Activated T-cell treated with anti-CD3 and anti-CD28 coated beads for 1 hour (primary cell): ENCODE data around the gene MLF1.

Experiments
- DNase-seq: peaks from one replicate; pipeline ENCODE4 v3.0.0-alpha.2; 2020; ENCODE audit warnings: low read depth

Gene MLF1

GRCh38 chr3:158574646-158575045 is 3.7 kb downstream of the MLF1 start:
- DNase-seq, result no peak

GRCh38 chr3:158590223-158590622 is 19.2 kb downstream of the MLF1 start:
- DNase-seq, result no peak

DNA sequence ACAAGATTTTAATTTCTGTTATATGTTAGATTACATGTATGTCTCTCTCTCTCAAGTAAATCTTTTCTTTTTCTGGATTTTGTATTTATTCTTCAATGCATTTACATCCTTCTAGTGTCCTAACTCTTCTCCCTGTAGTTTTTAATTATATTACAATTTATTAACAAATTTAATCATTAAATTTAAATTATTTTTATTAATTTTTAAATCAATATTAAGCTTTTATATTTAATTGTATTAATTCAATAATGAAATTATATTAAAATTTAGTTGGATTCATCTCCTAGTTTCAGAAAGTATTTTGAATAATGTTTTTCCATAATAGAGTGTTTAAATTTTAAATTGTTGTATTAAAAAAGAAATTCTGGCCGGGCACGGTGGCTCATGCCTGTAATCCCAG is 29.8 kb downstream of the MLF1 start:
- no peak for DNase-seq

DNA sequence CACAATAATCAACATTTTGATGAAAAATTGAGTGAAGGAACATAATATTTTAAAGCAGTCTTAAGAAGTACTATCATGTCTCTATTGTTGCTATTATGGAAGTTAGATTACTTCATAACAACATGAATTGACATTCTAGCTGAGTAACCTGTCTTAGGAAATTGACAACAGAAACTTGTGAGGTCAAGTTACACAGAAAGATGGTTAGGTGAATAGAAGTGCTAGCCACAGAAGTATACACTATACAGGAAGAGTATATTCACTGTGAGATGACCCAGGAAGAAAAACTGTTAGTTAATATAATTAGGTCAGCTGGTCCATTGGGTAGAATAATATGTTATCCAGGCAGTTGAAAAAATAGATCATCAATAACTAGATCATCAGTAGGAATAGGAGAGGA is 31.2 kb downstream of the MLF1 start:
- DNase-seq, result no peak

GRCh38 chr3:158617982-158618875 is 47.2 kb downstream of the MLF1 start:
- DNase-seq, result no peak

GRCh38 chr3:158625881-158626280 is 54.9 kb downstream of the MLF1 start:
- DNase-seq, result no peak

DNA sequence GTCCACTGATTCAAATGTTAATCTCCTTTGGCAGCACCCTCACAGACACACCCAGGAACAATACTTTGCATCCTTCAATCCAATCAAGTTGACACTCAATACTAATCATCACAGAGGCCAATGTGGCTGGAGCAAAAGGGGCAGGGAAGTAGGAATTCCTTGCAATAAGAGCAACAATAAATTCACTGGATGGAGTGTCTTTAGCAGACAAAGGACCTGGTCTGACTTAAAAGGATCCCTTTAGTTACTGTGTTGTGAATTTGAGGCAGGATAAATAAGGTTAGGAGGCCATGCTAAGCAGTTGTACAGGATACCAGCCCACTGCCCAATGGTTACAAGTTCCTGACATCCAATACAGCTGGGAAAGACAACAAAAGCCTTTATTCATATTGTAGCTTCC is 61.0 kb downstream of the MLF1 start:
- DNase-seq, result no peak

DNA sequence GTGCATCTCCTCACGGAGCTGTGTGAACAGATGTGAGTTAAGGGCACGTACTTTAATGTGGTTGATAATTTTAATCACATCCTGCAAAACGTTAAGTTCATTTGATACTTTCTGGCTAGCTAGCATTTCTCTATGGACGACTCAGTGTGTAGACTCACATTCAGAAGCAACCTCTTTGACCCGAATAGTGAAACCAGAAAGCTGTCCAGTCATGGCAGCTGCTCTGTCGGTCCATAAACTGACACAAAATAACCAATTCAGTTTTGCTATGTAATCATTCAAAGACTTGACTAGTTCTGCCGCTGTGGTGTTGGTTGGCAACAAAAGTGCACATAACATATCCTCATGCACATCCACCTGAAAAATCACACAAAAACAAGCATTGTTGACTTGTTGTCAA is 69.7 kb downstream of the MLF1 start:
- DNase-seq, result no peak

DNA sequence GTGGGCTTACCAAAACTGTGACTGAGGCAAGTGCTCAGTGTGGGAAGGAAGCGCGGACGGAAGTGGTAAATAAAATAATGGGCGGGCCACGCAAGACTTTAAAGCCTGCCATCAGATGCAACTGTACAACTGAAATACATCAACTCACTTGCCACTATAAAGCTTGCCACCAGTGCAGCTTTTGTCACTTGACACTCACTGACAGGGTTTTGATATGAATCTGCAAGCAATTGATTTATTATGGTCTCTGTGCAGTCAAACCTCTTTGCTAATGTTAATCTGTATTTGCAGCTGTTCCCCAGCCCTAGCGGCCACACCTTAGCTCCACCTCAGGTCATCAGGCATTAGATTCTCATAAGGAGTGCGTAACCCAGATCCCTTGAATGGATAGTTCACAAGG is 71.0 kb downstream of the MLF1 start:
- DNase-seq, result no peak

DNA sequence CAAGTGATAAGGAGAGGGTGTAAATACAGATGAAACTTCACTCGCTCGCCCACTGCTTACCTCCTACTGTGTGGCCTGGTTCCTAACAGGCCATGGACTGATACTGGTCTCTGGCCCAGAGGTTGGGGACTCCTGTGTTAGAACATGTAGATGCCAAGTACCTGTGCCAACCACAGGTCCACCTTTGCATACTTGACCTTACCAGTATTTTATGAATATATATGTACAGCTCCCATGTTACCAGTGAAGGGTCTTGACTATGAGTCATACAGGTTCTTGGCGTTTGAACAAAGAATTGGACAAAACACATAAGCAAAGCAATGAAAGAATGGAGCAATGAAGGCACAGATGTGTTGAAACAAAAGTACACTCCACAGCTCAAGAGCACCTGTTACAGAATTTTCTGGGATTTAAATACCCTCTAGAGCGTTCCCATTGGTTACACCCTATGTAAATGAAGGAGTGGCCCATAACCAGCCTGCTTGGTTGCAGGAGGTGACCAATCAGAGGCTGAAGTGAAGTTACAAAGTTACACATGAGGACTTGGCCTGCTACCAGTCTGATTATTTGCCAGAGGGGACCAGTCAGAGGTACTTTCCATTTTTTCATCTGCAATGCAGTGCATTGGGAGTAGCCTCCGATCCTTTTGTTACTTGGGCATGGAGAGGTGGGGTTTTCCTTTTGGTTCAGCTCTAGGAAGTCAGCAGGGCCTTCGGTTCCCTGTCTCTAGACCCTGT is 71.6 kb downstream of the MLF1 start:
- no peak for DNase-seq

DNA sequence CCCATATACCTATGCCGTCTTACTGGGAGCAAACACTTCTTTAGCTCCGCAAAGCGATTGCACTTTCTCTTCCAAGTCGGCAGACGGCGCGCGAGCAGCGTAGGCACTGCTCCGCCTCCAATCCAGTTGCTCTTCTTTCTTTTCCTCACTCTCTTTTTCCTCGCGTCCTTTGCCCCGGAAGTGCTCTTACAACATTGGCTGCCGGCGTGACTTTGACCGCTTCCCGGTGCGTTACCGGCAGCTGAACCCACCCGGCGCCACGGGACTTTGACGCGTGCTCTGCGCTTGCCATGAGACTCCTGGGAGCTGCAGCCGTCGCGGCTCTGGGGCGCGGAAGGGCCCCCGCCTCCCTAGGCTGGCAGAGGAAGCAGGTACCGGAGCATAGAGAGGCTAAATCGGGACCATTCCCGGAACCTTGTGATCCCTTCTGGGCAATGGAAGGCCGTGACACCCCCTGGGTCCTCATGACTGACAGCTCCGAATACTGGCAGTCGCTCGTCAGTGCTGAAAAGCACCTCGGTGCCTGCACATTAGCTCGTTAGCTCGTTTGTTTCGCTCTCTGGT is 73.4 kb downstream of the MLF1 start, which contains the start of gene GFM1:
Gene GFM1, plus strand, starts transcription at position 183 of the 564 bp plus-strand sequence. Its CDS starts 108 bp downstream, at position 291.
- DNase-seq, result peak; percentile 80

- no peak for DNase-seq
Observed at GRCh38 chr3:158649791-158650190, 78.8 kb downstream of the MLF1 start.

- DNase-seq, result no peak
Observed at GRCh38 chr3:158651192-158651591, 80.2 kb downstream of the MLF1 start.

DNA sequence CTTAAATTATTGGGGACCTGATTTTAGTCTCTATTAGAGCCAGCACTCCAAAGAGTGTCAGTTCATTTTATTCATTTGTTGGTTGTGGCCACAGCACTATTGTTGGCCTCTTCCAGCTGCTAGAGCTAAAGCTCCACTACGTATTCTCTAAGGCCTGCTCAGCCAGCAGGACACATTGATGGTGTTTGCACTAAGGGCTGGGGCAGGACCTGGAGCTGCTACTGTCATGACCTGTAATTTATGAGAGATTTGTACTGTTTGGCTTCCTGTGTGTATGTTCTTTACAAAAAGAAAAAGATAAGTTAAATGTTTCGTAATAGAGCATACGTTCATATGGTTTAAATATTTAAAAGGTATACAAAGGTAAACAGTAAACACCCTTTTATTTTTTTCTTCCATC is 81.5 kb downstream of the MLF1 start:
- no peak for DNase-seq
